Measurements from ENCODE around the gene NKAIN4.

Gene NKAIN4

DNA sequence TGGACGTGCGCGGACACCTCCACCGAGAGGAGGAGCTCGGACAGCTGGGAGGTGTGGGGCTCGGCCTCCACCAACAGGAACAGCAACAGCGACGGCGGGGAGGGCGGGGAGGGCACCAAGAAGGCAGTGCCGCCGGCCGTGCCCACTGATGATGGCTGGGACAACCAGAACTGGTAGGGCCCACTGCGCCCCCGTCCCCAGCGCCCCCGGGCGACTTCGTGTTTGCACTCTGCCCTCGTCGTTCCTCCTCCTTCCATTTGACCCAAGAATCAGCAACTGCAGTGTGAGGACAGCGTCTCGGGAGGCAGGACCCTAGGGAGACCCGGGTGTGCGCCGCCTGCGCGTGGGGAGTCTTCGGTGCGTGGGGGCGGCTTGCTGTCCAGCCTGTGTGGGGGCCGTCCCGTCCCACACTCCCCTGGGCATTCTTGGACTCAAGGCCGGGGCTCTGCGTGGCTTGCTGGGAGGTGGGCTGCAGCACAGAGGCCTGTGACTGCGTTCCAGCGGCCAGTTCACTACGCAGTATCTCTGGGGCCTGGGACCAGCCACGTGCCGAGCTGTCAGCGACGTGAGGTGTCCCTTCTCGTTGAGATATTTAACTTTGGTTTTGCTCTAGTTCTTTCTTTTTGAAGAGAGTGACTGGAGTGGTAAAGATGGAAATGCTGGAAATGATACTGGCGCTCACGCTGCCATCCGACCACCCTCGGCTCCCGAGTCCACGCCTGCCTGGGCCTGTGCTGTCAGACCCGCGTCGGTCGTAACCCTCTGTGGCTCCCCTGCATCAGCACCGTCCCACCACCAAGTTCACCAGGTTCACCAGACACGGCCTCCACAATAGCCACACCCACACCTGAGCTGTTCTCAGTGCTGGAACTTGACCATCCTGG lies 33.7 kb upstream of the NKAIN4 start:
- TF ChIP-seq, protein P1, sequence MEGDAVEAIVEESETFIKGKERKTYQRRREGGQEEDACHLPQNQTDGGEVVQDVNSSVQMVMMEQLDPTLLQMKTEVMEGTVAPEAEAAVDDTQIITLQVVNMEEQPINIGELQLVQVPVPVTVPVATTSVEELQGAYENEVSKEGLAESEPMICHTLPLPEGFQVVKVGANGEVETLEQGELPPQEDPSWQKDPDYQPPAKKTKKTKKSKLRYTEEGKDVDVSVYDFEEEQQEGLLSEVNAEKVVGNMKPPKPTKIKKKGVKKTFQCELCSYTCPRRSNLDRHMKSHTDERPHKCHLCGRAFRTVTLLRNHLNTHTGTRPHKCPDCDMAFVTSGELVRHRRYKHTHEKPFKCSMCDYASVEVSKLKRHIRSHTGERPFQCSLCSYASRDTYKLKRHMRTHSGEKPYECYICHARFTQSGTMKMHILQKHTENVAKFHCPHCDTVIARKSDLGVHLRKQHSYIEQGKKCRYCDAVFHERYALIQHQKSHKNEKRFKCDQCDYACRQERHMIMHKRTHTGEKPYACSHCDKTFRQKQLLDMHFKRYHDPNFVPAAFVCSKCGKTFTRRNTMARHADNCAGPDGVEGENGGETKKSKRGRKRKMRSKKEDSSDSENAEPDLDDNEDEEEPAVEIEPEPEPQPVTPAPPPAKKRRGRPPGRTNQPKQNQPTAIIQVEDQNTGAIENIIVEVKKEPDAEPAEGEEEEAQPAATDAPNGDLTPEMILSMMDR (conservative IDR thresholded peaks at IDR 0.05) = no peak
- no peak overlapping the region for H3K27ac ChIP-seq

GRCh38 chr20:63286781-63287696 lies 32.8 kb upstream of the NKAIN4 start:
- TF ChIP-seq, protein P1 (conservative IDR thresholded peaks at IDR 0.05) = no peak
- H3K27ac ChIP-seq = no peak overlapping the region

- TF ChIP-seq, protein P1 (conservative IDR thresholded peaks at IDR 0.05) = no peak
- H3K27ac ChIP-seq = no peak overlapping the region
These were observed 31.7 kb upstream of the NKAIN4 start for GRCh38 chr20:63285636-63286615.

- no peak overlapping the region for H3K27ac ChIP-seq
- TF ChIP-seq, protein P1 (conservative IDR thresholded peaks at IDR 0.05) = no peak
These were observed 30.8 kb upstream of the NKAIN4 start for GRCh38 chr20:63284981-63285524.

DNA sequence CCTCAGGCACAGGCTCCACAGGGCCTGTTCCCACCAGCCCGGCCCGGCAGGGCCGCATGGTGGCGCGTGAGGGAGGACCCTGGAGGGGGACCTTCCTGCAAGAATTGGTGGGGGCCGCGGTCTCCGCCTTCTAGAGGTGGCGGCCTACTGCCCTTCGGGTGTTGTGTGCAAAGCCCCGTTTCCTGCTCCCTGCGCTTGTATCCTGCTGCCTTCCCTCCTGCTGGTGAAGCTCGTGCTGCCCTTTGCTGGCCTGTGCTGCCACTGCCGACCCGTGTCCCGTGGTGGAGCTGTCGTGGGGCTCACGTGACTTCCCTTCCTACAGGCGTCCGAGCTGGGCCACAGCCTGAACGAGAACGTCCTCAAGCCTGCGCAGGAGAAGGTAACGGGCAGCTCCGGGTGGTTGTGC lies 30.3 kb upstream of the NKAIN4 start:
- TF ChIP-seq, protein P1 (conservative IDR thresholded peaks at IDR 0.05) = no peak
- no peak overlapping the region for H3K27ac ChIP-seq

DNA sequence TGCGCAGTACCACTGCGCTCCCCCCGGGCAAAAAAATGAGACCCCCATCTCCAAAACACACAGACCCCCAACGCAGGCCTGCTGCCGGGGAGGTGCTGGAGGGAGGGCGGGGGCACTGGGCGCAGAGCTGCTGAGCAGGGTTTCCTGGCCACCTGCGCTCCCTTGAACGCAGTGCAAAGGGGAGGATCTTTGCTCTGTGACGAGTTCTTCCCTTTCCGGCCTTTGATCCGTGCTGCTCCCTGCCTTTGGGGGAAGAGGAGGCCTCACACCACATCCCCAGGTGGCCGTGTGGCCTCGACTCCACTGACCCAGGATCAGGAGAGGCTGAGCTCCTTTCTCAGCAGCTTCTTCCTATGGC lies 29.8 kb upstream of the NKAIN4 start:
- TF ChIP-seq, protein P1 (conservative IDR thresholded peaks at IDR 0.05) = no peak
- H3K27ac ChIP-seq = no peak overlapping the region

Measured in VCaP (cell line).